ENCODE results near the gene SLC37A1.
A peak's percentile ranks its signal among the peaks of the same experiment; 100 is the strongest.

Gene SLC37A1

DNA sequence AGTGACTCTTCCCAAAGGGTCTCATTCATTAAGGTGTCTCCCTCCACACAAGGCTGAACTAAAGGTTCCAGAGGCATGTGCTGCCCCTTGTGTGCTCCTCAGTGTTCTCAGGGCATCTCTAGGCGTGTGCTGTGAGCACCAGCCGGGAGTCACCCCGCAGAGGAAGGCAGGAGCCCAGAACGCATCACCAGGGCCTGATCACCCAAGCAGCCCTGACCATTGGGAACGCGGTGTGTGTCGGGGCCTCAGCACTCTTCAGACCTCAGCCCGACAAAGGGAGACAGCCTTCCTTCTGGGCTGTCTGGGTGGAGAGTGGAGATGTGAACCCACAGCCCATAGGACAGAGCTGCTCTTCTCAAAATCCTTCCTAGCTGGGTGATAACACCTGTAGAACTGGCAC is 9.1 kb downstream of the SLC37A1 start:
- Histone ChIP-seq H3K36me3 (ENCODE audit: control insufficient read depth, insufficient read depth, low read length) (peaks cover 16% of the 10 kb centered on the region), H3K4me3 (replicated peaks; ENCODE audit: low read depth, low read length) (no peak overlapping the region), H3K27me3 (replicated peaks; ENCODE audit: control insufficient read depth, insufficient read depth, low read length) (no peaks in the 10 kb centered on the region)
- TF ChIP-seq, protein P1, sequence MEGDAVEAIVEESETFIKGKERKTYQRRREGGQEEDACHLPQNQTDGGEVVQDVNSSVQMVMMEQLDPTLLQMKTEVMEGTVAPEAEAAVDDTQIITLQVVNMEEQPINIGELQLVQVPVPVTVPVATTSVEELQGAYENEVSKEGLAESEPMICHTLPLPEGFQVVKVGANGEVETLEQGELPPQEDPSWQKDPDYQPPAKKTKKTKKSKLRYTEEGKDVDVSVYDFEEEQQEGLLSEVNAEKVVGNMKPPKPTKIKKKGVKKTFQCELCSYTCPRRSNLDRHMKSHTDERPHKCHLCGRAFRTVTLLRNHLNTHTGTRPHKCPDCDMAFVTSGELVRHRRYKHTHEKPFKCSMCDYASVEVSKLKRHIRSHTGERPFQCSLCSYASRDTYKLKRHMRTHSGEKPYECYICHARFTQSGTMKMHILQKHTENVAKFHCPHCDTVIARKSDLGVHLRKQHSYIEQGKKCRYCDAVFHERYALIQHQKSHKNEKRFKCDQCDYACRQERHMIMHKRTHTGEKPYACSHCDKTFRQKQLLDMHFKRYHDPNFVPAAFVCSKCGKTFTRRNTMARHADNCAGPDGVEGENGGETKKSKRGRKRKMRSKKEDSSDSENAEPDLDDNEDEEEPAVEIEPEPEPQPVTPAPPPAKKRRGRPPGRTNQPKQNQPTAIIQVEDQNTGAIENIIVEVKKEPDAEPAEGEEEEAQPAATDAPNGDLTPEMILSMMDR (IDR thresholded peaks at IDR 0.05; ENCODE audit: insufficient read depth, low read length, poor library complexity, severe bottlenecking), result no peak
- DNase-seq (ENCODE audit: extremely low read depth, insufficient read length), result no peak

DNA sequence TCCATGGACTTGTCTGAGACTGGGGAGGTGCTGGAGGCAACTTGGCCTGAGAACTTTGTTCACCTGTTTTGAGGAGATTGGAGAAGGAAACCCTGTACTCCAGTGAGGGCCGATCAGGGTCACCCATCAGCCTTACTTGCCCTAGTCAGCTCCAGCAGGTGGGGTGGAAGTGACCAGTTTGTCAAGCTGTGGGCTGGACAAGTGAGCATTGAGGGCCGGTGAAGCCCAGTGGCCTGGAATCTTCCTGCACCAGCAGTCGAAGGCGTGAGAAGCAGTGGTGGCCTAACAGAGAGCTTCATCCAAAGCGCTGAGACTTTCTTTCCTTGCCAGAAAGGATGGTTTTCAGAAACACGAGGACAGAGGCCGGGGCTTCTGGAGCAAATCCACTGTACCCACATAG is 9.6 kb downstream of the SLC37A1 start:
- TF ChIP-seq, protein P1 (IDR thresholded peaks at IDR 0.05; ENCODE audit: insufficient read depth, low read length, poor library complexity, severe bottlenecking), result no peak
- Histone ChIP-seq H3K4me3 (replicated peaks; ENCODE audit: low read depth, low read length) (no peak overlapping the region), H3K36me3 (ENCODE audit: control insufficient read depth, insufficient read depth, low read length) (peaks cover 16% of the 10 kb centered on the region), H3K27me3 (replicated peaks; ENCODE audit: control insufficient read depth, insufficient read depth, low read length) (no peaks in the 10 kb centered on the region)
- DNase-seq (ENCODE audit: extremely low read depth, insufficient read length), result no peak

DNA sequence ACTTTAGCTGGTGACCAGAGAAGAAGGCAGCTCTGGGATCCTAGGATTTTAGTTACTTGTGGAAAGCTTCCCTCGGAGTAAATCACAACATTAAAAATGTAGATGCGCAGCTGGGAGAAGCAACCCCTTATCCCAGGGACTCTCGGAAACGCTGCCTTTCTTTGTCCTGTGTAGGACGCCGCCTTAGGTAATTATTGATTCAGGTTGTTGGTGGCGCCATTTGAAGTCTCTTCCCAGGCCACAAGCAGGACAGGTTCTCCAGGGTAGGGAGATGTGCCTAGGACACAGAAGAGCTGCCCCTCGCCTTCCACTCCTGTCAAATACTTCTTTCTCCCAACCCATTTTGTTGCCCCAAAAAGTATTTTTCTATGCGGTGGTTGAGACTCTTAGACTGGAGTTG is 10.3 kb downstream of the SLC37A1 start:
- Histone ChIP-seq H3K27me3 (replicated peaks; ENCODE audit: control insufficient read depth, insufficient read depth, low read length) (no peaks in the 10 kb centered on the region), H3K4me3 (replicated peaks; ENCODE audit: low read depth, low read length) (peak overlapping the region; percentile 19; the same call in 1 of the 2 replicates), H3K36me3 (ENCODE audit: control insufficient read depth, insufficient read depth, low read length) (peaks cover 12% of the 10 kb centered on the region)
- TF ChIP-seq, protein P1 (IDR thresholded peaks at IDR 0.05; ENCODE audit: insufficient read depth, low read length, poor library complexity, severe bottlenecking), result no peak
- no peak for DNase-seq (ENCODE audit: extremely low read depth, insufficient read length)

DNA sequence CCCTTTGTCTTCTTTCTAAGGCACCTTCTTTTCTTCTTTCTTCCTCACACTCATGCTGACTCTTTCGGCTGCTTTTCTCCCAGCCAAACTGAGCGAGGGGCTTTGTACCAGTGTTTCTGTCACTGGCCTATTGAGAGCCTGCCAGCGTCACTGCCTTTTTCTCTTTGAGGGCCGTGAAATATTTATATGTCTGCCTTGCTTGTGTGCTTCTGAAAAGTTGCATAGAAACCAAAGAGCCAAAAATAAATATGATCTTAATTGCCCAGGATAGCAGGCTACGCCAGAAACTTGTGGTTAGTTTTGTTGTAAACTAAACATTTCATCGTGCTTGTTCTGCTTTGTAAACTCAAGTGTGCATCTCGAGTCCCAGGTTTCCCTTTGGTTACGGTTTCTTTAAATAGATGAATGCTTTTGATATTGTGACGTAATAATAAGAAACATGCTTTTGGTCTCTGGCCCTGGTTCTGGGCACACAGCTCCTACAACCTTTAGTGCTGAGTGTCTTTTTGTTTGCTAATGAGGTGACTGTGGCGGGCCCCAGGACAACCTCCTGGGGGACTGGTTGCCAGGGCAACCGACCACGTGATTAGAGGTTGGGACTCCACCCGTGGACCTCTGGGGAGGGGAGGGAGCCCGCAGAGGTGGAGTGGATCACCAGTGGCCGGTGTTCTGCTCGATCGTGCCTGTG is 10.8 kb downstream of the SLC37A1 start:
- TF ChIP-seq, protein P1 (IDR thresholded peaks at IDR 0.05; ENCODE audit: insufficient read depth, low read length, poor library complexity, severe bottlenecking), result no peak
- Histone ChIP-seq H3K4me3 (replicated peaks; ENCODE audit: low read depth, low read length) (peak overlapping the region; percentile 48), H3K27me3 (replicated peaks; ENCODE audit: control insufficient read depth, insufficient read depth, low read length) (no peaks in the 10 kb centered on the region), H3K36me3 (ENCODE audit: control insufficient read depth, insufficient read depth, low read length) (peaks cover 10% of the 10 kb centered on the region)
- peak; percentile 83 for DNase-seq (ENCODE audit: extremely low read depth, insufficient read length)

DNA sequence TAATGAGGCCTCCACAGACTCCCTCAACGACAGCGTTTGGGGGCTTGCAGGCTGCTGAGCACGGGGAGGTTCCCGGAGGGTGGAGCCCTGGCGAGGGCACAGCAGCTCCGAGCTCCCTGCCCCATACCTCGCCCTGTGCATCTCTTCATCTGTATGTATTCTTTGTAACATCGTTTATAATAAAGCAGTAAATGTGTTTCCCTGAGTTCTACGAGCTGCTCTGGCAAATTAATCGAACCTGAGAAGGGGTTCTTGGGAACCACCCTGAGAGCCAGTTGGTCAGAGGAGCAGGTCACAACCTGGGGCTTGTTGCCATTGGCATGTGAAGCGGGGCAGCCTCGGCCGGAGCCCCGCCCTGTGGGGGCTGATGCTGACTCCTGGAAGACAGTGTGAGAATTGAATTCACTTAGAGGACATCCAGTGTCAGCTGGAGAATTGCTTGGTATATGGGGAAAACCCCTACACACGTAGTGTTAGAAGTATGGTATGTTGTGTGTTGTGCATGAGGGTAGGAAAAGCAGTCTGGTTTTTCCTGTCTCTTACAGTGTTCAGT is 11.5 kb downstream of the SLC37A1 start:
- H3K27me3 ChIP-seq (replicated peaks; ENCODE audit: control insufficient read depth, insufficient read depth, low read length), result no peaks in the 10 kb centered on the region
- H3K36me3 ChIP-seq (ENCODE audit: control insufficient read depth, insufficient read depth, low read length), result peaks cover 10% of the 10 kb centered on the region
- H3K4me3 ChIP-seq (replicated peaks; ENCODE audit: low read depth, low read length), result peak overlapping the region; percentile 48
- TF ChIP-seq, protein P1 (IDR thresholded peaks at IDR 0.05; ENCODE audit: insufficient read depth, low read length, poor library complexity, severe bottlenecking), result no peak
- no peak for DNase-seq (ENCODE audit: extremely low read depth, insufficient read length)

All from GM06990 (cell line).